Kidney epithelial cell (primary cell): ENCODE measurements around the gene LGALS7. TPM values are rescaled to one million over a fixed set of nuclear protein-coding genes. Genes with fewer than 3 reads are reported as not detected.
"Not testable (repeated sequence)": the region's sequence is repeated elsewhere in the genome, so short reads cannot be mapped to it uniquely, and the experiment has no call there.

Experiments
- DNase-seq: peaks from one replicate; pipeline ENCODE4 v3.0.0-alpha.2; 2010; ENCODE audit warnings: low read depth
- H3K27me3 ChIP-seq: 2 replicates; pipeline ENCODE4 v1.6.0; 2011; ENCODE audit warnings: low read length; ENCODE audit not compliant: control insufficient read depth, insufficient read depth
- H3K36me3 ChIP-seq: 2 replicates; pipeline ENCODE4 v1.5.1; 2011; ENCODE audit warnings: low read length; ENCODE audit not compliant: control insufficient read depth, insufficient read depth
- H3K4me3 ChIP-seq: 2 replicates; pipeline ENCODE4 v1.5.1; 2011; ENCODE audit warnings: low read depth, mild to moderate bottlenecking, control low read depth, low read length
- total RNA-seq: library from RNA; depleted of rRNA; stranded (reverse); fragments of >200 nt; gene quantifications from 2 replicates; pipeline ENCODE4 v1.2.3, GENCODE V29; 2015
- TF ChIP-seq, protein P1 (sequence below): IDR thresholded peaks from 2 replicates; pipeline ENCODE4 v1.5.1; 2011; ENCODE audit warnings: mild to moderate bottlenecking, moderate library complexity, low read length, control low read depth, inconsistent platforms; ENCODE audit not compliant: insufficient read depth, poor library complexity, severe bottlenecking

The LGALS7 gene
- 0.55 TPM in 1 of 2 replicates, not detected in the other for total RNA-seq

GRCh38 chr19:38773469-38774177, at the start of gene LGALS7:
Gene LGALS7 (minus strand): TSS chr19:38773517. CDS start chr19:38773492, 25 bp downstream.
- no peaks in the 10 kb centered on the region for H3K36me3 ChIP-seq
- no peak within 1 kb of the TSS for H3K4me3 ChIP-seq
- DNase-seq: no peak
- TF ChIP-seq, protein P1, sequence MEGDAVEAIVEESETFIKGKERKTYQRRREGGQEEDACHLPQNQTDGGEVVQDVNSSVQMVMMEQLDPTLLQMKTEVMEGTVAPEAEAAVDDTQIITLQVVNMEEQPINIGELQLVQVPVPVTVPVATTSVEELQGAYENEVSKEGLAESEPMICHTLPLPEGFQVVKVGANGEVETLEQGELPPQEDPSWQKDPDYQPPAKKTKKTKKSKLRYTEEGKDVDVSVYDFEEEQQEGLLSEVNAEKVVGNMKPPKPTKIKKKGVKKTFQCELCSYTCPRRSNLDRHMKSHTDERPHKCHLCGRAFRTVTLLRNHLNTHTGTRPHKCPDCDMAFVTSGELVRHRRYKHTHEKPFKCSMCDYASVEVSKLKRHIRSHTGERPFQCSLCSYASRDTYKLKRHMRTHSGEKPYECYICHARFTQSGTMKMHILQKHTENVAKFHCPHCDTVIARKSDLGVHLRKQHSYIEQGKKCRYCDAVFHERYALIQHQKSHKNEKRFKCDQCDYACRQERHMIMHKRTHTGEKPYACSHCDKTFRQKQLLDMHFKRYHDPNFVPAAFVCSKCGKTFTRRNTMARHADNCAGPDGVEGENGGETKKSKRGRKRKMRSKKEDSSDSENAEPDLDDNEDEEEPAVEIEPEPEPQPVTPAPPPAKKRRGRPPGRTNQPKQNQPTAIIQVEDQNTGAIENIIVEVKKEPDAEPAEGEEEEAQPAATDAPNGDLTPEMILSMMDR: no peak
- no peaks in the 10 kb centered on the region for H3K27me3 ChIP-seq

DNA sequence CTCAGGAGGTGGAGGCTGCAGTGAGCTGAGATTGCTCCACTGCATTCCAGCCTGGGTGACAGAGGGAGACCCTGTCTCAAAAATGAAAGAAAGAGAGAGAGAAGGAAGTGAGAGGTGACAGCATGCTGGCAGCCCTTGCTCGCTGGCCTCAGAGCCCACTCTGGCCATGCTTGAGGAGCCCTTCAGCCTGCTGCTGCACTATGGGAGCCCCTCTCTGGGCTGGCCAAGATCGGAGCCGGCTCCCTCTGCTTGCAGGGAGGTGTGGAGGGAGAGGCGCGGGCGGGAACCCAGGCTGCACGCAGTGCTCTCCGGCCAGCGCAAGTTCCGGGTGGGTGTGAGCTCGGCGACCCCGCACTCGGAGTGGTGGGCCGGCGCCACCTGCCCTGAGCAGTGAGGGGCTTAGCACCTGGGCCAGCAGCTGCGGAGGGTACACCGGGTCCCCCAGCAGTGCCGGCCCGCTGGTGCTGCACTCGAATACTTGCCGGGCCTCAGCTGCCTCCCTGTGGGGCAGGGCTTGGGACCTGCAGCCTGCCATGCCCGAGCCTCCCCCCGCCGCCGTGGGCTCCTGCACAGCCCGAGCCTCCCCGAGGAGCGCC, 48.0 kb upstream of the LGALS7 start:
- H3K36me3 ChIP-seq, DNase-seq, H3K4me3 ChIP-seq, H3K27me3 ChIP-seq: not testable (repeated sequence)

- TF ChIP-seq, protein P1: no peak
These were observed 46.1 kb upstream of the LGALS7 start for GRCh38 chr19:38819231-38819920.

DNA sequence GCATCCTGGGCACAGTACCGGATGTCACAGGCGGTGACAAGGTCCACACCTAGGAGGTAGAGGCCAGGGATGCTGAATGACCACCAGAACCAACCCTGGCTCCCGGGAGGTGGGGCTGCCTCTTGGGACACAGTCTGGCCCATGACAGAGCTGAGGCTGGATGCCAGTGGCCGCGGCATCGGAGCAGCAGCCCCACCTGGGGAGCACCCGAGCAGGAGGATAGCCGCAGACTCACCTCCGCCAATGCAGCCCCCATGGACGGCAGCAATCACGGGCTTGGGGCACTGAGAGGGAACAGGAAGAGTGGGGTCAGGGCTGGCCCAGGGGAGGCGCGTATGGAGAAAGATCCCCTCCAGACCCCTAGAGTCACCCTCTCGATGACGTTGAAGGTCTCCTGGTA, 43.8 kb upstream of the LGALS7 start:
- H3K27me3 ChIP-seq: no peaks in the 10 kb centered on the region
- TF ChIP-seq, protein P1: no peak
- no peak overlapping the region for H3K4me3 ChIP-seq
- DNase-seq: no peak
- no peaks in the 10 kb centered on the region for H3K36me3 ChIP-seq

More at GRCh38 chr19:38819231-38819920, 46.1 kb upstream of the LGALS7 start:
- no peaks in the 10 kb centered on the region for H3K27me3 ChIP-seq
- no peak for DNase-seq
- H3K36me3 ChIP-seq: no peaks in the 10 kb centered on the region
- no peak overlapping the region for H3K4me3 ChIP-seq

DNA sequence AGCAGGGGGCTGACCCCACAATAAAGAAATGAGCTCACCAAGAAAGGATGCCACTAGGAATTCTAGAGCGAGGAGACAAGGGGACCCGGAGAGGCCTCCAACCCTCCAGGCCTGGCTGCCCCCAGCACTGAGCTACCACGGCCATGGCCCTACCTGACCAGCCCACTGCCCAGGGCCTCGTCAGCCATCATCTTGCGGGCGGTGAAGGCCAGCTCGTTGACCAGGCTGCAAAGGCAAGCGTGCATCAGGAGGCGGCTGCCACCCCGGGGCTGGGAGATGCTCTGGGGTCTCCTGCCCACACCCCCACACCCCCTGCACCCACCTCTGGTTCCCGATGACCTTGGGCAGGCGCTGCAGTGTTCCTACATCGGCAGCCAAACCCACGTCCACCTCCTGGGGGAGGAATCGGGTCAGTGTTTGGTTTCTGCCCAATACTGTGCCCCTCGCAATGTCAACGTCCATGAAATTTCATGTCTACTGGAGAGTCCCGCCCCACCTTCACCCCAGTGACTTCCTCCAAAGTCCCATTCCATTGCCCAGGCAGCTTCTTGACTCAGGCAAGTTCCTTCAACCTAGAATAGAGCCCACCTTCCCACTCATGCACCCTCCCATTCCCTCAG, 42.9 kb upstream of the LGALS7 start:
- DNase-seq: no peak
- TF ChIP-seq, protein P1: no peak
- Histone ChIP-seq H3K36me3 (no peaks in the 10 kb centered on the region), H3K4me3 (no peak overlapping the region), H3K27me3 (no peaks in the 10 kb centered on the region)
